GM21381 (cell line): Measurements from ENCODE around the gene RPS24.
"Not testable (repeated sequence)": the region's sequence is repeated elsewhere in the genome, so short reads cannot be mapped to it uniquely, and the experiment has no call there.

ENCODE experiments used
- ATAC-seq: cut with Tn5 transposase; IDR thresholded peaks from one replicate; pipeline ENCODE4 v1.9.1; 2021; ENCODE audit warnings: mild to moderate bottlenecking, moderate library complexity; ENCODE audit not compliant: unreplicated experiment

The RPS24 gene

GRCh38 chr10:78047314-78047891 is 13.7 kb downstream of the RPS24 start:
- ATAC-seq: no peak

- ATAC-seq: no peak
These were observed 16.2 kb downstream of the RPS24 start for GRCh38 chr10:78049851-78050250.

- ATAC-seq: no peak
These were observed 19.7 kb downstream of the RPS24 start for GRCh38 chr10:78053211-78053868.

GRCh38 chr10:78058562-78058961 is 24.9 kb downstream of the RPS24 start:
- ATAC-seq: no peak

- no peak for ATAC-seq
These were observed 26.4 kb downstream of the RPS24 start for GRCh38 chr10:78059906-78060702.

GRCh38 chr10:78062296-78062695 is 28.6 kb downstream of the RPS24 start:
- ATAC-seq: no peak

DNA sequence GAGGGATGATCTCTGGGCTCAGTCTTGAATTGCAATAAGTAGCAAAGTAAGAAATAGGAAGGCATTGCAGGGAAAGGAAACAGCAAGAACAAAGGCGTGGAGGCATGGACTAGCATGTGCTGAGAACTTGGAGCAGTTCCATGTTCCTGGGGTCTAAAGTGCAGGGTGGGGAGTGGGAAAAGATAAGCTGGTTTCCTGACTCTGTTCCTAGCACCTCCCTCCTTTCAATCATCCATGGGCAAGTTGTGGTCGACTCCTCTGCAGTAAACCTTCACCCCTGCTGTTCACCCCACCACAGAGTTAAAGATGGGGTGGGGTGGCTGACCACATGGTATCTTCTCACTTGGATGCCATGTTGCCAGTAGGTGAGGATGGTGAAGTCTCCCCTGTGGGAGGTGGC is 29.6 kb downstream of the RPS24 start:
- ATAC-seq: no peak

- ATAC-seq: not testable (repeated sequence)
These were observed 31.3 kb downstream of the RPS24 start for GRCh38 chr10:78064919-78065318.

DNA sequence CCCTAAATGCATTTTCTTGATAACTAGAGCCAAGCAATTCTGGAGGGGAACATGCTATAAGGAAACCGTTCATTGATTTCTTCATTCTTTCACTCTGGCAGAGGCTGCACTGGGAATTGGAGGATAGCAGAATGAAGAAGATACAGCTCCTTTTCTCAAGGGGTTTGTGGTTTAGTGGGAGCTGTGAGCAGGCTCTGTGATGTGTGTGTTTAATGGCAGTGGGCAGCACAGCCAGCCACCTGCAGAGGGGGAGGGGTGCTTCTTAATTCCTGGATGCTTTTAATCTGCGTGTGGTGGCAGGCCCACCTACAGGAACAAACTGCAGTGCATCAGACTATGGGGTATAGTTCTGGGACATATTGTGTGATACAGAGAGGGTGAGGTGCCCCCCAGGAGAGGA is 31.9 kb downstream of the RPS24 start:
- no peak for ATAC-seq

GRCh38 chr10:78066012-78066411 is 32.3 kb downstream of the RPS24 start:
- no peak for ATAC-seq

DNA sequence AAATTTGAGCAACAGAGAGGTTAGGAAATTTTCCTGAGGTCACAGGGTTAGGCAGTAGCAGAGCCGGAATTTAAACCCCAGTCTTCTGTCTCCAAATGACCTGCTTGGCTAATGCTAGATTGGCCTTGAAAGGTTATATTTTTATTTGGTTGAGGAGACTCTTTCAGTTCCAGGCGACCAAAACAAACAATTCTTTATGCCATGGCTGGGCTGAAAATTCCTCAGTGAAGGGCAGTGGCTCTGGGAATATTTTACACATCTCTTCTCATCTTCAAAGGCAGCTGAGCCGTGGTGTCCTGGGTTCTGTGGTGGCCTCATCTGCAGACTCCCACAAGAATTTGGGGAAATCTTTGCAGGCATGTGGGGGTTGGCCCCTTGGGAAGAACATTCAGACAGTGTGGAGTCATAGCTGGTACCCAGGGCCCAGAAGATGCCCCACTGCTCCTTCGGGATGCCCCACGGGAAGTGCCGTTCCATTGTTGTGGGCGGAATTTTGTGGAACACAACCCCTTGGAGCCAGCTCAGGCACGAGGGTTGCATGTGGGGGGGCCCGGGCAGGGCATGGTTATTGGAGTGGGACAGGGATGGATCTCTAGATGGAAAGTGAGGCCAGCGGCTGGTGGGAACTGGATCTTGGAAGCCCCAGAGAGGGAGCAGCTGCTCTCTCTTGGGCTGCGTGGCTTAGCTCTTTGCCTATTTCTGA is 33.2 kb downstream of the RPS24 start:
- no peak for ATAC-seq

GRCh38 chr10:78069151-78069550 is 35.5 kb downstream of the RPS24 start:
- no peak for ATAC-seq

- ATAC-seq: not testable (repeated sequence)
These were observed 36.4 kb downstream of the RPS24 start for GRCh38 chr10:78070064-78070463.

DNA sequence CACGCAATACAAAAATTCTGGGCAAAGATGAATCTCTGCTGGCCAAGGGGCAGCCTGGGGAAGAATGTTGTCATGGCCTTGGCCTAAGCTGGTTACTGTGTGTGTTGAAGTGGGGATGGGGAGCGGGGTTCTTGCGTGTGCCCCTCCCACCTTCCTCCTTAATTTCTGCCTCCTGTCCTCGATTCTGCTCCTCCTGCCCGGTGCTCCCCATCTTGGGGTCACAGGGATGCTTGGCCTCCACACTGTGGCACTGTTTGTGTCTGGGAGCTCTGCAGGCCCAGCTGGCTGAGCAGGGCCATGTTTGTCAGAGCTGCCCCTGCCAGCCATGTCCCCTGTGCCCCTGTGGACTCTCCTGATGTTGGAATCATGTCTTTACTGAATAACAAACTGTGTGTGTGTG is 37.1 kb downstream of the RPS24 start:
- ATAC-seq: no peak

- ATAC-seq: no peak
These were observed 37.6 kb downstream of the RPS24 start for GRCh38 chr10:78071140-78071856.

- ATAC-seq: no peak
These were observed 38.2 kb downstream of the RPS24 start for GRCh38 chr10:78071857-78072179.

- no peak for ATAC-seq
These were observed 38.8 kb downstream of the RPS24 start for GRCh38 chr10:78072504-78072903.

DNA sequence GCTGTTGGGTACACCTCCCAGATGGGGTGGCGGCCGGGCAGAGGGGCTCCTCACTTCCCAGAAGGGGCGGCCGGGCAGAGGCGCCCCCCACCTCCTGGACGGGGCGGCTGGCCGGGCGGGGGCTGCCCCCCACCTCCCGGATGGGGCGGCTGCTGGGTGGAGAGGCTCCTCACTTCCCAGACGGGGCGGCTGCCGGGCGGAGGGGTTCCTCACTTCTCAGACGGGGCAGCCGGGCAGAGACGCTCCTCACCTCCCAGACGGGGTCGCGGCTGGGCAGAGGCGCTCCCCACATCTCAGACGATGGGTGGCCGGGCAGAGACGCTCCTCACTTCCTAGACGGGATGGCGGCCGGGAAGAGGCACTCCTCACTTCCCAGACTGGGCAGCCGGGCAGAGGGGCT is 42.1 kb downstream of the RPS24 start:
- not testable (repeated sequence) for ATAC-seq

DNA sequence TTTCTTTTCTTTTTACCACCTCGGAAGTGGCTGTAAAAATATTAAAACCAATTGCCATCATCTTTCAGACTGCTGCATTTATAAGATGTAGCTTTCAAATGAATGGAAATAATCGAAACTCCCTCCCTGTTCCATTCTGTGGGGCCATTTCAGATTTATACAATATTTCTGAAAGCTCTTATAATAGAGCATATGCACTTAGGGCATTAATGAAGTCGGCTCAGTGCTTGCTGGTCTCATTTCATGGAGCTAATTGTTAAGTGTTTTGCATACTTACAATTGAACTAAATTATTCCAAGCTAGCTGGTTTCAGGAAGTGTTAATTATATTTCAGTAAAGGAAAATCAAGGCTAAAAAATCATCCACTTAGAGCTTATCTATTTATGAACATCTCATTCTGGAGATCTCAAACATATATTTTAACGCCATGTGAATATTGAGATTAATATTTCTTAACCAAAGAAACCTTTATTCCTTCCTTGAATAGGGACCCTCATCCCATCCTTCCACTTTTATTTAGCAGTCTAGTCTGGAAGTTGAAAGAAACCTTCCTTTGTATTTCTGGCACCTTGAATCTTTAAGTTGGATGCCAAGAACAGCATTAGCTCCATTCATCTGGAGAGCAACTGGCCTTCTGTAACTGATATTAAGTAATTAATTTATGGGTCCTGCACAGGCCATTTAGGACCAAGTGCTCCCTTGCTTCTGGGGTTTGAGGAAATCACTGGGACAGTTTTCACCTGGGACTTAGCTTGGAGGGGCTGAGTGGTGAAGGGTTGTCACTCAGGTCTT is 45.1 kb downstream of the RPS24 start:
- ATAC-seq: no peak

GRCh38 chr10:78079411-78079810 is 45.7 kb downstream of the RPS24 start:
- ATAC-seq: no peak
